Stimulated activated CD8-positive, alpha-beta memory T cell treated with anti-CD3 and anti-CD28 coated beads, Interleukin-7, amount 100 ng/mL, for 24 hours (primary cell): ENCODE data around the gene SLC1A7.

Experiments
- DNase-seq: peaks from one replicate; pipeline ENCODE4 v3.0.0-alpha.2; 2020; ENCODE audit warnings: low read depth

Gene SLC1A7

DNA sequence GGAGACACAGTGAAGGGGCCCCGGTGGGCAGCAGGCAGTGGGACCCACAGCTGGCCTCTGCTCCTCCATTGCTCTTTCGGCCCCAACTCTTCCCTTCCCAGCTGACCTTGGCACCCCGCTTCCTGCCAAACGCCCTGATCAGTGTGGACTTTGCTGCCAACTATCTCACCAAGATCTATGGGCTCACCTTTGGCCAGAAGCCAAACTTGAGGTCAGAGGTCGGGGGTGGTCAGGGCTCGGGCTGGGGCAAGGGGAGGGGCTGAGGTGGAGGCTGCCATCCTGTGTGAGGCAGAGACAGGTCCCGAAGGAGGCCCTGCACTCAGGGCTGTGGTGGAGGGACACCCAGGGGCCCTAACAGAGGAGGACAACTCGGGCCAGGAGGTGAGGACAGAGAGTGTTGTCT is 66.7 kb downstream of the SLC1A7 start:
- DNase-seq = no peak

DNA sequence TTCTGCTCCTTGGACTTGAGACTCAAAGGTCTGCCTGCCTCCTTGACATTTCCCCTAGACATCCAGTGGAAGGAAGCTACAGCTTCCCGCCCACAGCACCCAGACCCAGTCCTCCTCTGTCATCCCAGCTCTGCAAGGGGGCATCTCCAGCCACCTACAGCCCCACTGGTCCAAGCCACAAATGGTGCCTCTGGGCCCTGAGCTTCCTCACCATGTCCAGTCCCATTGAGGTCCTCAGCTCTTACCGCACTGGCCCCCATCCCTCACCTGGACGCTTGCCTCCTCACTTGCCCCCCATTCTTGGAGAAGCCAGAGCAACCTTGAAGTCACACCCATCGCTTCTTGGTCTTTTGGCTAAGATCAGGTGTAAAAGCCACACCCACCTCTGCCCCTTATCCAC is 67.2 kb downstream of the SLC1A7 start:
- no peak for DNase-seq

DNA sequence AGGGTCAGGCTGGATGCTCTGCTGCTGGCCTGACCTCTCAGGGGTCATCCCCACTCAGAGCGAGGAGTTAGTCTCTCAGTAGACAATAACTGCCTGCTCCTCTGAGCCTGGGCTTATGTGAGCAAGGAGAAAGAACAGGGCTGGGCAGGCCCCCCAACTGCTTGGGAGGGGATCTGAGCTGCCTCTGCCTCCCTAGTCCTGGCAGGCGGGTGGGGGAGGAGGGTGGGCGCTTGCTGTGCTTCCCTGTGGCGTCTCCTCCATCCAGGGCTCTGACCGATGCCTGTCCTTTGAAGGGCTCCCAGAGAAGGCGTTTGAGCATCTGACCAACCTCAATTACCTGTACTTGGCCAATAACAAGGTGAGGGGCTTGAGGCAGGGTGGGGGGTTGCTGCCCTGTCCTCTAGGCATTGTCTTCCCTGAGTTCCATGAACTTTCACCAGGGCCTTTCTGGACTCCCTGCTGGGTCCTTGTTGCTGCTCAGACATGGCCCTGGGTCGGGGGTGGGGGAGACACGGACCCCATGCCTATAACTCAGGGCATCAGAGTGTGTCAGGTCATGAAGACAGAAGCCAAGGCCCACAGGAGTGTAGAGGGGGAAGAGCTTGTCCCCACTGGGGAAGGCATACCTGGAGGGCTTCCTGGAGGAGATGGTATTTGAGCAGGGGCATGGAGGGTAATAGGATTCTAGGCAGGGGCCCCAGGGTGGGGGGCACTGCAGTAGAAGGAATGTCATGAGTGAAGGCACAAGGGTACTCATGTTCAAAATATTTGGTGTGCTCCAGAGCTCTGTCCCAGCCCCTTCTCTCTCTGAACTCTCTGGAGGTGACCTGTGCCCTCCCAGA is 67.9 kb downstream of the SLC1A7 start:
- no peak for DNase-seq

DNA sequence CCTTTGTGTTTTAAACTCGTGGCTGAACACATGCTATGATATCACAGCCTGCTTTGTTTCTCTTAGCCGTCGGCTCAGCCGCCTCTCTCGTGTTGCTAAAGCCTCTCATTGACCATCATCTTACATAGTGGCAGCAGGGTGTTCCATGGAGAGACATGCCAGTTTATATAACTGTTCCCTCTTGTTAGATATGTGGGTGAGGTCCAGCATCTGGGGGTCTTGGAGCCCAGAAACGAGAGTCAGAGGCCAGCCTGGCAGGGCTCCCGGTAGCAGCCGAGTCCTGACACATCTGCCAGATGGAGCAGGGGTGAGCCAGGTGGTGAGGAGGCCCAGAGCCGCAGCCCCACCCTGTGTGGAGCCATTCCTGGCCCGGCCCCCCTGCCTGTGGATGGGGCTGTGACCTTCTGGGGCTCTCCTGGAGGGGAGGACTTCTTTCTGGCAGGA is 68.5 kb downstream of the SLC1A7 start:
- no peak for DNase-seq

DNA sequence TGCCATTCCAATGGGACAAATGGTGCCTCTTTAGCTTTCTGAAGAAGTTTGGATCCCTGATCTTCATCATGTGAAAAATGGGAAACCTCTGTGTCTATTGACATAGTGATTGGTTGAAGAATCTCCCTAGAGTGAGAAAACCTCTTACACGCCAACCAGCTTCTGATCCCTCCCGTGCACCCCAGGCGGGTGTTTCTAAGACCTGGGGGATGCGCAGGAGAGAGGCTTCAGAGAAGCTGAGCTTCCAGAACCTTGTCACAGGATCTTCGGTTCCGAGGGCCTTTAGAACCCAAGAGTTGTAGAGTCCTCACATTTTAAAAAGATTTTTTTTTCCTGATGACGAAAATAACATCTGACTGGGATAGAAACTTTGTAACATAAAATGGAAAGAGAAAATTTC is 69.2 kb downstream of the SLC1A7 start:
- DNase-seq = no peak

DNA sequence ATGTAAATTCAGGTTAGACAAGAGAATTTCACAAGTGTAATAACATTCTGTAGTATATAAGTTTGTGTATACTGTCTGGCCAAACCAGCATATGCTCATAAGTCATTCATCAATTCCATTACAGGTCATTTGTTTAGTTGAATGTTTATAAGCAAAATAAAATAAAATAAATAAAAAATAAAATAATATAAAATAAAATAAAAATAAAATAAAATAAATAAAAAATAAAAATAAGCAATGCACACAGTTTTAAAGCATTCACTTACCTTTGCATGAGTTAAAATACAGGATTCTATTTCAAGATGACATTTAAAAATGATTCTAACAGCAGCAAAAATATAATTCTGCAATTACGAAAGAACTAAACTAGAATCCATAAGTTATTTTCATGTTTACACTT is 70.5 kb downstream of the SLC1A7 start:
- DNase-seq = no peak

DNA sequence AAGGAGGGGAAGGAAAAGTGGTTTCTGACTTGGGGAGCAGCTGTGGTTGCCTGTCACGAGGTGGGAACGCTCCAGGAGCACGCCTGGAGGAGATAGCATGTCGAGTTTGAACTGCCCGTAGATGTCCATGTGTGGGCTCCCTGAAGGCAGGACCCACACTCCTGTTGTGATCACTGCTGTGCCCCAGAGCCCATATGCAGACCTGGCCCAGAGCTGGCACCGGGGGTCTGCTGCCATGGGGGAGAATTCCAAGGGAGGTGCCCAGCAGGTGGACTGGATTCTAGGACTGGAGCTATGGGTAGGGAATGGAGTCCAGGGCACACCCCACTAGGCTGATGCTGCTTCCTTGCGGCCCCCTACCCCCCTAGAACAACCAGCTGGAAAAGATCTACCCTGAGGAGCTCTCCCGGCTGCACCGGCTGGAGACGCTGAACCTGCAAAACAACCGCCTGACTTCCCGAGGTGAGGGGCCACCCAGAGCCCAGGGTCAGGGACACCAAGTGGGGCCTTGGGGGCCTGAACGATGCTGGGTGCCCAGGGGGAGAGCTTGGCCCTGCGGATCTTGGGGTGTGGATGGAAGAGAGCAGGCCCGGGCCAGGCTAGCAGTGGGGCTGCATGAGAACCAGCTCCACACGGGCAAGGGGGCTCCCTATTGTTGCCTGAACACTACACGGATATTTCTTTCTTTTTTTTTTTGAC is 71.1 kb downstream of the SLC1A7 start:
- DNase-seq = no peak

DNA sequence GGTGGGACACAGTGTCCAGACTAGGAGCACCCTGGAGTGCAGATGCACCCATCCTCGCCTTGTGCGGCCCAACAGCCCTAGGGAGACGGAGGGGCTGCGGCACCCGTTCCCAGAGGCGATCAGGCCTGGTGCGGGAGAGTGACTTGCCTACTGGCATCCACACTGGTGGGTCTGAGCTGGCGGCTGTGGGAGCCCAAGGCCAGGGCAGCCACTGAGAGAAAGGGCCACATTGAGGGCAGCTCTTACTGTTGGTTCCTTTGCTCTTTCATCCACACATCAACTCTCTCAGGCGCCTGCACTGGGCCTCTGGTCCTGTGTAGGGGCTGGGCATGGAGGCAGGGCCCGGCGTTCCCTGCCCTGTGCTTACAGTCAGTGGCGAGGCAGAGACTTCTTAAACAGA is 71.8 kb downstream of the SLC1A7 start:
- DNase-seq = no peak

DNA sequence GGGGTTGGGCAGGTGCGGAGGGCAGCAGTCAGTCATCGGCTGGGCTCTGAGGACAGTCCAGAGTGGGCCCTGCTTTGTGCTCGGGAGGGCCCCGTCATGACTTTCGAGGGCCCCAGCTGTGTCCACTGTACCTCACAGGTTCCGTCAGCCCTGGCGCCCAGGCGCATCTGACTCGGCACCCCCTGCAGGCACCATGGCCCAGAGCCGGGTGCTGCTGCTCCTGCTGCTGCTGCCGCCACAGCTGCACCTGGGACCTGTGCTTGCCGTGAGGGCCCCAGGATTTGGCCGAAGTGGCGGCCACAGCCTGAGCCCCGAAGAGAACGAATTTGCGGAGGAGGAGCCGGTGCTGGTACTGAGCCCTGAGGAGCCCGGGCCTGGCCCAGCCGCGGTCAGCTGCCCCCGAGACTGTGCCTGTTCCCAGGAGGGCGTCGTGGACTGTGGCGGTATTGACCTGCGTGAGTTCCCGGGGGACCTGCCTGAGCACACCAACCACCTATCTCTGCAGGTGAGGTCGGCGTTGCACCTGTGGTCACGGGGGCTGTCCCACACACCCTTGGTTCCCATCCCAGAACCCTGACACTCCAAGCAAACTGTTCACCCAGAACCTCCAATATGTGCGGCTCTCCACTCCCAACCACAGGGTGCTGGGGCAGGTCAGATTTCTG is 72.6 kb downstream of the SLC1A7 start:
- no peak for DNase-seq

DNA sequence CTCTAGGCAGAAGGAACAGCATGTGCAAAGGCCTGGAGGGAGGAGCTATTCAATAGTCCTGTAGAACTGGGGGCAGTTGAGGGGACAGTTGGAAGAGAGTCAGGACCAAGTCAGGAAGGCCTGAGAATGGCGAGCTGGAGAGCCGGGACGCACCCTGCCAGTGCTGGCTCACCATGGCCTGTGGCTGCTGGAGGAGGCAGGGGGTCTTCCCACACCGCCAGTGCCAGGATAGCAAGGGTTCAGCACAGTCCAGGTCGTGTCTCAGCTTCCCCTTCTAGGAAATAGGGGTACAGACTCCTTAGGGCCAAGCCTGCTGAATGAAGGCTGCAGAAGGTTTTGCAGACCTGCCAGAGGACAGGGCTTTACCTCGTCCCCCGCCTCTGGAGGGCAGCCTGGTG is 73.2 kb downstream of the SLC1A7 start:
- DNase-seq = no peak

DNA sequence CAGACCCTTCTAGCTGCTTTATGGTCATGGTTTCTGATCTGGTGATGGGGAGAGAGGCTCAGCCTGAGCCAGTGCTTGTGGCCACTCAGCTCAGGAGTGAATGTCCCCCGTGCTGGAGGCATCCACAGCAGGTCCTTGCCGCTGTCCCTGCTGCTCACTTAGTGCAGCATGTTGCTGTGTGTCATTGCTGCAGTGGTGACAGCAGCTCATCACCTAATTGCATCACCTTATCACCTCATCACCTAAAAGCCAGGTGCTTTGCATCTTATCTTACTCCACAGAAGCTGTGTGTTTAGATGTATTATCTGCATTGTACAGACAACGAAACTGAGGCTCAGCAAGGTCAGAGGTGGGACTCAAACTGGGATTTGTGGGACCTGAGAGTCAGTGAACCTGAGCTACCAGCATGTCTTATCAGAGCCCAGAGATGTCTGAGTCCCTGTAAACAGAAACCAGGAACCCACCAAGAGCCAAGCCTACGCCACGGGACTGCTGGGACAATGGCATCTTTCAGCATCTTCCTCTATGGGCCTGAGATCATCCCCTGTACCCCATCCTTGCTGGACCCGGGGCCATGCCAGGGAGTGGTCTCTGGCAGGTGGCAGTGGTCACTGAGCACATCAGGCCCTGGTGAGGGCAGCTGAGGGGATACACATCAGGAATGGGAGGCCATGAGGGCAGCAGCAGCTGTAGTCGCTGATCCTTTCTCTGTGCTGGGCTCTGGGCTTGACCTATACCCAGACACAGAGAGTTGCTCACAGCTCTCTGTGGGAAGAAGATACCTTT is 73.9 kb downstream of the SLC1A7 start:
- no peak for DNase-seq

DNA sequence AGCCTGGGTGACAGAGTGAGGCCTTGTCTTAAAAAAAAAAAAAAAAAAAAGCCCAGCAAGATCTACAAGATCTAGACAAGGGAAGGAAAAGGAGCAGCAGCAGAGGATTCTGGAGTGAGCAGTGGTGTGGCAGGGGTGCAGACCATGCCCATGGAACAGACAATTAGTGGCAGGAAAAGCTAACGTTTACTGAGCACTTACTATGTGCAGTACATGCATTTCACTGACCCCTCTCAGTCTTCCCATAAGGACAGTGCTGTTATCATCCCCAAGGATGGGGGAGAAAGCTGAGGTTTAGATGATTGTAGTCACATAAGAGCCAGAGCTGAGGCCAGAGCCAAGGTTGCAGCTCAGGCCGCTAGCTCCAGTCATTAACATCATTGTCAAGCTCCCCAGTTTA is 74.6 kb downstream of the SLC1A7 start:
- DNase-seq = no peak

DNA sequence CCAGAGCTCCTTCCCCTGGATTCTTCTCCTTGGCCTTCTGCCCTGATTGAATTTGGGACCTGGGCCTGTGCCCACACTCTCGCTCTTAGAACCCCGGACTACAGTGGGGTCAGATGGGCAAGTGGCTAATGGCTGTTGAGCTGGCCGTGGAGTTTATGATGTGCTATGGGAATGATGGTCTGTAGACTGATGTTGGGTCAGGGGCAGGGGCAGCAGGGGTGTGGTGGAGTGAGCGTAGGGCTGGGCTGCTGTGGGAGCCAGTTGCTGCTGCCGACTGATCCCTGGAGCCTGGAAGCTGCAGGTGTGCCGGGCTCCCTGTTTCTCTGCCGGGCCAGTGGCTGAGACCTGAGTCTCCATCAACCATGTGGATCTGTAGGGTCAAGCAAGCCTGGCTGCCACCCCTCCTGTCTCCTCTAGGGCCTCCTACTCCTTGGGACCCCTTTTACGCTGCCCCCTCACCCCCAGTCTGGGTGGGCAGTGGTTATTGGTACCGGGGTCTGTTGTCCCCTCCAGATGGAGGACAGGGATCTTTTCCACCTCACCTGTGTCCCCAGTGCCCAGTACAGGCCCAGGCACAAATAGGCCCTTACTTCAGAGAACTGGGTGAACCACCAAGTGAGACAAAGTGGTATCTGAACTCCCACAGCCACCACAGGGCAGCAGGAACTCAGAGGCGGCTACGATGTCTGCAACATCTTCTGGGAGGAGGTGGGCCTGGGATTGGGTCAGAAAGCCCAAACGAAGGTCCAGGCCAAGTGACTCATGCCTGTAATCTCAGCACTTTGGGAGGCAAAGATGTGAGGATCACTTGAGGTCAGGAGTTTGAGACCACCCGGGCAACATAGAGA is 75.3 kb downstream of the SLC1A7 start:
- DNase-seq = no peak

DNA sequence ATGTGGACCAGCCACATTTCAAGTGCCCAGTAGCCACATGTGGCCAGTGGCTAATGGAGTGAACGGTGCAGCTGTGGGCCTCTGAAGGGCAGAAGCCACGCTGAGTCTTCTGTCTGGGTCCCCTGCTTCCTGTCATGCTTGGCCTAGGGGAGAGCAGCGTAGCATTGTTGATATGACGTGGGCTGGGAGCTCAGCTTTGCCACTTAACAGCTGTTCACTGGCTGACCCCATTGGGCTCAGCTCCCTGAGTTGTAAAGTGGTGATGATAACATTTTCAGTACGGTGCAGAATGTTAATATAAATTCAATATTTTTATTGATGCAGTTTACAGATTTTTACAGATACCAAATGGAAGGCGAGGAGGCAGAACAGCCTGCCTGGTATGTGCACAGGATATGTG is 76.0 kb downstream of the SLC1A7 start:
- DNase-seq = no peak

DNA sequence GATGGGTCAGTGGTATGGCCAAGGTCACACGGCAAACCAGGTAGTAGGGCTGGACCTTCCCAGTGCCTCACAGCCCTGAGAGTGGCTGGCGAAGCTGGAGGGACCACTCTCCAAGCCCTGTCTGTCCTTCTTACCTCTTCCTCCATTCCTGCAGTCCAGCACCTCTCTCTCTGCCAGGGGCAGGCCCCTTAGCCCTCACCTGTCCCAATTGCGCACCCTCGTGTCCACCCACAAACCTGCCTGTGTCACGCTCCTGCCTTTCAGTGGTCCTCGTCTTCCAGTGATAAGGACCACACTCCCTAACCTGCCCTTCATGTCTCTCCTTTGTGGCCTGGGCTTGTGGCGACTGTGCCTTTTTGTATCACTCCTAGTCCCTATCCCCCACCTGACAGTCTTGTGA is 77.0 kb downstream of the SLC1A7 start:
- no peak for DNase-seq

DNA sequence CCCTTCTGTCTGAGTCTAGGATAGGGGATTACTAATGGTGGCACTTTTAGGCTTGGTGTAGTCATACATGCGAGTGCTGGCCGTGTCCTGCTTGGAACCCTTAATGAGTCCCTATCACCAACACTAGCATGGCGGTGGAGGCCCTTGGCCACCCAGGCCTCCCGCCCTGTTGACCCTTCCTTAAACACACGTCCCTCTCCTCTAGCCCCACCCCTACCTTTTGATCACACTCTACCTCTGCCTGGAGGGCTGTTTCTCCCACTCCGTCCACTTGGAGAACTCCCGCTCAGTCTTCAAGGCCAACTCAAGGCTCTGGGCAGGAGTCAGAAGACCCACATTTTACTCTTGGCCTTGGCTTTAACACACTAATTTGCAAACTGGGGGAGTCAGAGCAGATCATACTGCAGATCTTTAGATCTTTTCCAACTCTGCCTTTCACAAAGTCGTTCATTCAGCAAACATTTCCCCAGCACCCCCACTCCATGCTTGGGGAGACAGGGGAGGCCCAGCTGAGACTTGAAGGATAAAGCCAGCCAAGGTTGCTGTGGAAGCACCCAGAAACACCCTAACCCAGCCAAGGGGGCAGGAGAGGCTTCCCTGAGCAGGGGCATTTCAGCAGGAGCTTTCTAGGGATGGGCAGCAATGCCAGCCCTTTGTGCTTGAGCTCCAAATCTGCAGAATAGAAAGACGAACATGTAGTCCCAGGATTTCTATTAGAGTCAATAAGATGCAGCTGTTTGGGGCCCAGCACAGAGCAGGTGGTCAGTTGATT is 78.5 kb downstream of the SLC1A7 start:
- no peak for DNase-seq

DNA sequence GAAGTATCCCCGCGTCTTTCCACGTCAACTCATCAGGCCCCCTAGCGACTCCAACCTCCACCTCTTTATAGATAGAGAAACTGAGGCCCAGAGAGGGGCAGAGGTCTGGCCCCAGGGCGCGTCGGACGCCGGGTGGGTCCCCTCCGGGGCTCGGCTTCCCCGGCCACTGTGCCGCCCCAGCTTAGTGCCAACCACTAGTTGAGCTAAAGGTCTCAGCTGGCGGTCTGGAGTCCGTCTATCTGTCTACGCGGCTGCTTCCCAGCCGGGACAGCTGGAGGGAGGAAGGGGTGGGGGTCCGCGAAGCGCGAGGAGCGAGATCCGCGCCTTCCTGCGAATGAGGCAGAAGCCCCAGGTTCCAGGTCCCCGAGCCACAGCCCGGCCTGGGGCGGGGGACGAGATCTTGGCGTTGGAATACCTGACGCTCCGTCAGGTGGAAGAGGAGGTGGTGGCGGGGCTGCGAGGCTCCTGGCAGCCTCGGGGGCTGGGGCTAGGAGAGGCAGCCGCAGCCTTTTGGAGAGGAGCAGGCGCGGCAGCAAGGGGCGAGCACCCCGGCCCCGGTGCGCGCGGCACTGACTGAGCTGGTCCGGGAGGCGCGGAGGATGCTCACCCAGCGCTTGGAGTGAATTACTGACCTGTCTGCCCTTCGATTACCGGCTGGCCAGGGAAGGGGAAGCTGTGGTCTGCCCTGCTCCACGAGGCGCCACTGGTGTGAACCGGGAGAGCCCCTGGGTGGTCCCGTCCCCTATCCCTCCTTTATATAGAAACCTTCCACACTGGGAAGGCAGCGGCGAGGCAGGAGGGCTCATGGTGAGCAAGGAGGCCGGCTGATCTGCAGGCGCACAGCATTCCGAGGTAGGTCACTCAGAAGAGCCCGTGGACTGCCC is 79.5 kb downstream of the SLC1A7 start:
- DNase-seq = no peak

DNA sequence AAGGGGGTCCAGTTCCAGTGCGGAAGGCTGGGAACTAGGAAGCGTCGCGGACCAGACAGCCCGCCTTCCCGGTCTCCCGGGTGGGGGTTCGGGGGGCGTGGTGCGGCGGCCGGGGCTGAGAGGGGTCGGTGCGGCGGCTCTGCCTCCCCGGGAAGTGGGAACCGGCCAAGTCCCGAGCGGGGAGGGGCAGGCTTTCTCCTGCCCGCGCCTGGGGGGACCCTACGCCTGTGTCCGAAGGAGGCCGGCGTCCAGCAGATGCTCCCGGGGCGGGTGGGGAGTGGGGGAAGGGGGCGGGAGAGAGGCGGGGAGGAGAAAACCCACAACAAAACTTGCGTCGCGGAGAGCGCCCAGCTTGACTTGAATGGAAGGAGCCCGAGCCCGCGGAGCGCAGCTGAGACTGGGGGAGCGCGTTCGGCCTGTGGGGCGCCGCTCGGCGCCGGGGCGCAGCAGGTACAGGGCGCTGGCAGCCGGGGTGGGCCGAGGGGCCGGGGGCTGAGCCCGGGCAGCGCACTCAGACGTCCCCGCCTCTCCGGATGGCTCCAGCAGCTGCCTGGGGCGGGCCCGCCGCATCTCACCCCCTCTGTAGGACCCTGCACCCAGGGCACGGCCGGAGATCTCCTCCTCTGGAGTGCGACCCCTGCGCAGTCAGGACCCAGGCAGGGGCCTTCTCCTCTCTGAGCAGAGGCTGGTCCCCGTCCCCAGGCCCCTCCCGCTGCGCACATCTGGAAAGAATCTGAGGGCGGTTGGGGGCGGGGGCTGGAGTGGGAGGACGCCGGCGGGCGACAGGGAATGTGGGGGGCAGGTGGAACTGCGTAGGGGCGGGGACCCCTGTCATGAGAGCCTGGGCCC is 80.4 kb downstream of the SLC1A7 start, which contains the start of gene PODN:
TSS of gene PODN (plus strand) at position 355 of the 849 bp plus-strand sequence. CDS start 7,643 bp downstream, outside the sequence.
- DNase-seq = no peak
